Hematopoietic multipotent progenitor cell (in vitro differentiated cells): Measurements from ENCODE around the gene FAM3B. TPM values are rescaled to one million over a fixed set of nuclear protein-coding genes. Genes with fewer than 3 reads are reported as not detected.

Source experiments
- DNase-seq, 3 donors: peaks; one replicate each; pipeline ENCODE4 v3.0.0-alpha.2; 2011 to 2015; ENCODE audit warnings: low read depth in 2 of 3, low spot score in 2 of 3
- total RNA-seq: library from RNA; depleted of rRNA; stranded (reverse); fragments of >200 nt; gene quantifications from one replicate; pipeline ENCODE4 v1.2.3, GENCODE V29; 2012

Gene FAM3B
- total RNA-seq, 1 donor, result under 0.01 TPM

DNA sequence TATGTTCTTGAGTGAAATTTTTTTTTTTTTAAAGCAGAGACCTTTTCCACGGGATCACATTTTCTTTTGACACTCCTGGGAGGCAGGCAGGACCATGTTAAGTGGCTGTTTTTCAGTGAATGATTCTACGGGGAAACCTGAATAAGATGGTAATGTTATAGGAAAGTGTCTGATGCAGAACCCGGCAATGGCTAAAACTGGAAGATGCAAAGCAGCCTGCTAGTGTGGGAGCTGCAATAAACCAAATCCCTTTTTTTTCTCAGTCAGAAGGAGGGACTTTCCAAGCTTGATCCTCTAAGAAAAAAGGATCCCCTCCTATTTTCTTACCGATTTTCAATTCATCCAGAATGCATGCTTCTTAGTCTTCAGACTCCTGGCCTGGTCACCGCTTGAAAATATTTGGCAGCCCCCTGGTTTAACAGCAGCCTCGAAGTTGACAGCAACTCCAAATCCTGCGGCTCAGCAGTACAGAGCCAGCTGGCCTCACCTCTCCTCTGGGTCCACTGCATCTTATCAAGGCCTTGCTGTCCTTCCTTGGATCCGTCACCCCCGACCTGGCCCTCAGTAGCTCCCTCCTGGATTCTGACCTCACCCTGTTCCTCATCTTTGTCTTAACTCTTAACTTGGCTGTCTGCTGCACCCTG is 50.8 kb downstream of the FAM3B start:
- no peak for DNase-seq

DNA sequence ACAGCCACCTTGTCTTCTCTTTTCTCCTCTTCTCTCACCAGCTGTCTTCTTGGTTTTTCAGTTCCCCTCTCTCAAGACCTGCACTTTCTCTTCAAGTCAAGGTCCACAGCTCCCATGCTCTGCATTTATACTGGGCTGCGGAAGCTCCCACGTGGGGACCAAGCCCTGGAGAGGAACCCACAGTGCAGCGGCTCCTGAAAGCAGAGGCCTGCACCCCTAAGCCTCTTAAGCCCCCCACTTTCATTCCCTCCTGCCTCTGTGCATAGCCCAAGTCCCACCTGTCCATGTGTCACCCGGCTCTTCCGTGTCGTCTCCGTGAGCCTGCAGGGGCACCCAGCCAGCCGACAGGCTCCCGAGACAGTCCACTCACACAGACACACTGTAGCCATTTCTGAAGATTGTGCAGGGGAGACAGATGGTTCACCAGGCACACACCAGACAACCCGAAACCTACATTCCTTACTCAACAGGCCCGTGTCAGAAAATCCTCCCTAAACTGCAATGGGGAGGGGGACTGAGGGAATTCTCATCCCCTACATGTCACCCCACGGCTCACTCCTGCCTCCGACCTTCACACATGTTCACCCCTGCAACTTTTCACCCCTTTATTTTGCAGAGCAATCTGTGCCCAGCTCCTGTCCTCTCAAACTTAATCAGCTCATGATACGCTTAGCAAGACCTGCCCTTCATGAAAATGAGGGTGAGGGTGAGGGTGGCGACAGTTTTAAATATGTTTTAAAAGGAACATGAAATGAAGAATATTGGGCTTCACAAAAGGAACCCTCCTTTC is 51.5 kb downstream of the FAM3B start:
- DNase-seq, result no peak

DNA sequence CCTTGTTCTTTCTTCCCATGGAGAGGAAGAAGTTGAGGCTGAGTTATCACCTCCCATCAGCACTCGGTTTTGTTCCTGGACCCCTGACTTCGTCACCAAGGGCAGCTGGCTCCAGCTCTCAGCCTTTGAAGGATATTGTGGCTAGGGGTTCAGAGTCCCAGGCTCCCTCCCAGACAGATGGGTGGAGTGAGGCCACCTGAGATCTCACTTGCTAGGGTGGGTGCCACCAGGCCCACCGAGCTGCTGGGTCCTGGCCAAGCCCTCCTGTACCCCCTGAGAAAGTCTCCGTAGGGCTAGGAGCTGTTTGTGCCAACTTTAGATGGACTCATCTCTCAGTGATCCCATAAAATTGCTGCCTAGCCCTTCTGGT is 52.1 kb downstream of the FAM3B start:
- no peak for DNase-seq

DNA sequence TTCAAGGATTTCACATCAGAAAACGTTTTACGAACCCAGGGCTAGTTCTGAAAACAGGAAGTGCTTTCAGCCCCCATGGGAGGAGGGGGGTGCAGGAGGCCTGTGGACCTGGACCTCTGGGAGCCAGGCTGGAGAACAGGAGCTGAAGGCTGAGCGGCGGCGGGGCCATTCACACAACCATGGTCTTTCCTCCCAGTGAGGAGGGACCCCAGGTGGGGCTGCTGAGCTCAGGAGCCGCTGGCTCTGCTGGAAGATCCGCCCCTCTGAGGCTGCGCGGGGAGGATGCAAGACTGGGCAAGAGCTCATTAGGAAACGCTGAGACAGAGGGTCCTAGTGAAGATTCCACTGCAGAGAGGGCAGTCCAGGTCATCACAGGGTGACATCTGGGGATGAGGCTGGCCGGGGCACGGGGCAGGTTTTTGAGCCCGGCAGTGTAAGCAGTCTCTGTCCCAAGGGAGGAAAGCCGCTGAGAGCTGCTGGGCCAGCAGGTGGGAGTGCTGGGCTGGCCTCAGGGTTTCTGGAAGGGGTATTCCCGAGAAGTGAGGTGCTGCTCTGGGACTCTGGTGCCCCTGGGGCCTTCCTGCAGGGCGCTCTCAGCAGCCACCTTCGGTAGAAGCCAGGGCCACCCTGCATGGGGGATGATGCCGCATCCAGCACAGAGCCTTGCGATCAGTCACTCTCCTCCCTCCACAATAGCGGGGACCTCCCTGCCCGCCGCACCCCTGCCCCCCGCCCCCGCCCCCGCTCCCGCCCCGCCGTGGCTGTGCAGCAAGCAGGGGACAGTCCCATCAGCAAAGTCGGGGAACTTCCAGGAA is 52.7 kb downstream of the FAM3B start:
- DNase-seq, result peak in 2 of 3 donors; percentile 40 to 42

DNA sequence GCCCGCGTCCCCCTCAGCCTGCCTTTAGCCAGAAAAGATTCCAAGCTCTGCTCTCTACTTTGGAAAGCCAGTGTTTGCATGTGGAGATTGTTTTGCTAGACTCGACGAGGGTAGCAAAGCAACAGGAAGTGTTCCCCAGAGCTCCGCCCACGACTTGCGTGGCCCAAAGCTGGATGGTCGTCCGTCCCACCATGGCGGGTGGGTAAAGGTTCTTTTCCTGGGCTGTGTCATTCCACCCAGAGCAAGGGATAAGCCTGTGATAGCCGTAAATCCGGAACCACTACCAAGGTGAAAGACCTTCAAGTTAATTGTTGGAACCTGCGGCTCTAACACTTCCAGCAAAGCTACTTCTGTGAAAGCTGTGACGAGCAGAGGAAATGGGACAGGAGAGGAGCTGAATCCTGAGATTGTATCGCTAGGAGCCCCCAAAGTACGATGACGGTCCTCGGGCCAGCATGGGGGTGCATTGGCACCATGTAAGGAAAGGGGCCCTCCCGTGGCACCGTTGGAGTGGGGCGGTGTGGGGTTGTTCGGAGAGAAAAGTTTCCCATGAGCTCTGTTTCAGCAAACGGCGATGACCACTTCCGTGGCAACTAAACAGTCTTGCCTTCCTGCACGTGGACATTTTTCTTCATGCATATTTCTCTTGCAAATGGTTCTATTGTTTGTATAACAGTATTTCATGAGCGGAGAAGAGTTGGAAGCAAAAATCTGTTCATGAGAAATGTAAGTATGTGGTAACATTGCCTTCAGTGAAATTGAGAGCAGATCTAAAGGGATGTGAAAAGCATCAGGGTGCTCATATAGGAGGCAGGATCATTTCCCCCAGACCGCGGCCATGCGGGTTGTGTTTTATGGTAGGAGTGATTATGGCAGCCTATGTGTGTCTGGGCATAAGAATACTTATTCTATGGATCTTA is 53.6 kb downstream of the FAM3B start:
- peak in 1 of 3 donors; percentile 32 for DNase-seq

DNA sequence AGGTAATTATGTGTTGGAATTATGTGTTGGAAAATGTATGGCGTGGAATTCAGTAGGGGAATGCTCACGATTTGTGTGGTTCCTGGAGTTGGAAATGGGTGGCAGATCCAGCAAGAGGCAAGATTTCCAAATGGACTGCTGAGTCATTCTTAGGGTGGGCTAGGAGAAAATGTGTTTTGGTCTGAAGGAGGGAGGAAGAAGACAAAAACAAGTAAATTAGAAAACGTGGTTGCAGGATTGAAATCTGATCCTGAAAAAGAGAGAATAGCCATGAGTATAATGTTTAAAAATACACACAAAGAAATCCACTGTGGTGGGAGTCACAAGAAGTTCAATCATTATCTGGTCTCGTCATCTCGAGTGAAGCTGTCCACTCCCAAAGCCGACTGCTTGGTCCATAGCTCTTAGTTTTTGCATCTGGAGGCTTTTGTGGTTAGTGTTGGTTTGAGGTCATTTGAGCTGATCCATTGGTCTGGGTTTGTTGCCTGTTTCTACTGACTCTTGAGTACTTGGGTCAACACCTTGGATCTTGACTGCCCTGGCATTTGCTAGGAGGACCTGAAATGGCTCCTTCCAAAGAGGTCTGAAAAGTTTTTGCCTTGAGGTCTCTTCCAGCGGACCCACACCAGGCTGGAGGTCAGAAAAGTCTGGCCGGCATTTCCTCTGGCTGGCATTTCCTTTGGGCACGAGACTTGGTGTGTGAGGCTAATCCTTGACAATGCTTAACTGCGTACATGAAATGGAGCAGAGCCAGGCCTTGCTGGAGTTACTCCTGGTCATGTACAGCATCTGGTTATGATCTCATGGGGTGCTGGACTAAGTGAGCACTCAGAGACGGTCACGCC is 54.5 kb downstream of the FAM3B start:
- no peak for DNase-seq

DNA sequence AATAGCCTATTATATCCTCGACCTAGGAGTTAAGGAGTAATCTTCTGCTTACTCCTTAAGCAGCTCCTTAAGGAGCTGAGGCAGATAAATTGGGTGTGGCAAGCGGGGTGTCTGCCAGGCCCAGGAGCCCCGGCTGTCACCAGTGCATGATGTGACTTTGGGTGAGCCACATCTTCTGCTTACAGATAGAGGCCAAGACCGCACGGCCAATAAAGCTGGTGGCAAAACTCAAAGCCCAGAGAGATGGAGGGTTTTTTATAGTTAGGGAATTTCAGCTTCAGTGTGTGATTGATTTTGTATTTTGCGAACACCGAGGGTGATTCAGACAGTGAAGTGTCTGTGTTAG is 55.1 kb downstream of the FAM3B start:
- DNase-seq, result no peak

DNA sequence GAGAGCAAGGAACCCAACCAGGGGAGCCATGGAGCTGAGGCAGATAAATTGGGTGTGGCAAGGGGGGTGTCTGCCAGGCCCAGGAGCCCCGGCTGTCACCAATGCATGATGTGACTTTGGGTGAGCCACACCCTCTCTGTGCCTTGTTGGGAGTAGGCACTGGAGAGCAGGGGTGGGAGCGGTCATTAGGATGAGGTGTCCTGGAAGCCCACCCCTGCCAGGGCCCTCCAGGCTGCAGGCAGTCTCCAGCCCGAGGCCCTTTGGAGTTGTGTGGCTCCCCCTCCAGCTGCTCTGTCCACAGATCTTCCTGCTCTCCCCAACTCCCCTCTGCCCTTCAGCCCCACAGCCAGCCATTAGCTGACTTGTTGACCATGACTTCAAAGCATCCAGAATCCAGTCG is 56.7 kb downstream of the FAM3B start:
- DNase-seq, result no peak

DNA sequence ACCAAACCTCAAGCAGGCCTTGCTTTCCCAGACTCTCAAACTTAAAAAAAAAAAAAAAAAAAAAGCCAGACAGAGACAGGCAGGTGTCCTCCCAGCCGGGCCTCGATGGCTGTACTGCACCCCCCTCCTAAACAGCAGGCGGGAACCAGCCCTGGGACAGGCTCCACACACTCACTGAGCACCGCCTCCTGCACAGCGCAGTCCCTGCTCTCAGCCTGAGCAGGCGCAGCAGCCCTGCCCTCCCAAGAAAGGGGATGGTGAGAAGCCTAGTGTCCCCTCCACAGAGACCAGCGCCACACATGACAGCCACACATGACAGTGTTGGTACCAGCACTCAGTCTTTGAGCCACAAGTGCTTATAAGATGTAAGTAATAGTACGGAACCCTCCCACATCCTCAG is 57.2 kb downstream of the FAM3B start:
- no peak for DNase-seq

DNA sequence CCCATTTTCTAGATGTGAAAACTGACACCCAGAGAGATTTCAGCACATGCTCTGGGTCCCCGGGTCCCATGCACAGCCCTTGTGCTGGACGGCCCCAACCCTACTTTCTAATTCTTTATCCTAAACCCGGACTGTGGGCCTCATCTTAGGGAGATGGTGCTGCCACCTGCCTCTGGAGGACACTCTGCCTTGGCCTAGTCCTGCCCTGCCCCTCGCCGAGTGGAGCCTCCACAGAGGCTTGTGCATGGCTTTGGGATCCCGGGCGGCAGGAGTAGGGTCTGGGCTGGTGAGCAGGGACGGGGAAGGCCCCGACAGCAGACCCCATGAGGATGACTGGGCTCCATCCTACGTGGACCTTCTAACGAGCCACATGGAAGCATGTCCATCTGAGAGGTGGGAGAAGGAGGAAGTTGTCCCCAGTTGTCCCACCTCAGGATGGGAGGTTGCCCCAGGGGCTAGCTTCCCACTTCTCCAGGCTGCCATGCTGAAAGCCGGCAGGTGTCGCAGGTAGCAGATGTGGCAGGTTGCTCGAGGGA is 57.6 kb downstream of the FAM3B start:
- no peak for DNase-seq

DNA sequence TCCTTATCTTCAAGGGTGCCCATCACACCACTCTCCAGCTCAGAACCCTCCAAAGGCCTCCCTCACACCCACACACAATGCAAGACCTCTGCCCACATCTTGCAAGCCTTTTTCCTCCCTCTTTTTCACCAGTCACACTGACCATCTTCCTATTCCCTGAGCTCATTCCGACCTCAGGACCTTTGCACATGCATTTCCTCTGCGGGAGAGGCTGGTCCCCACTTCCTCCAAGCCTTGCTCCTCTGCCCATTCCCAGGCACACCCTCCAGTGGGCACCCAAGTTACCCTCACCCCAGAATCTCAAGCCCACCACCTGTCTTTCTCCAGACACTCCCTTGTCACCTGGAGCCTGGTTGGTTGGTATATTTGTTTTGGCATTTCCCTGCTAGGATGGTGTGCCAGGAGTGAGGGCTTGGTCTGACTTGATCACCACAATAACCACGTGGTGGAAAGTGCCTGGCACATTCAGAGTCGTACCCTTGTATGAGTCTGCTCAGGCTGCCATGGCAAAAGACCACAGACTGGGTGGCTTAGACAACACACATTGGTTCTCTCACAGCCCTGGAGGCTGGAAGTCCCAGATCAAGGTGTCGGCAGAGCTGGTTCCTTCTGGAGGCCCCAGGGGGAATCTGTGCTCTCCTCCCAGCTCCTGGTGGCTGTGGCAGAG is 58.4 kb downstream of the FAM3B start:
- DNase-seq, result no peak

DNA sequence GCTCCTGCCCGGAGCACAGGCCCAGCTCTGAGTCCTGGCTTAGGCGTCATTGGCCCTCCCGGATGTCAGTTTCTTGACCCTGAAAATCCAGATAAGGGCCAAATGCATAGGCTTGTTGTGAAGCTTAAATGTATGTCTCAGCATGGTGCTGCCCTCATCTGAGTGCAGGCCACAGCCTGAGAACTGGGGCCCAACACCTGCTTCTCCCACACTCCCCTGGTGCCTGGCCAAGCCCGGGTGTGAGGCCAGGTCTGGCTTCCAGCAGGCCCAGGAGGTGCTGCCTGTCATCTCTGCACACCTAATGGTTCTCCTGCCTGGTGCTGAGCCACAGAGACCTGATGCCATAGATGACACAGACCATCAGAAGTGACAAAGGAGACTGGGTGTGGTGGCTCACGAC is 59.3 kb downstream of the FAM3B start:
- no peak for DNase-seq

DNA sequence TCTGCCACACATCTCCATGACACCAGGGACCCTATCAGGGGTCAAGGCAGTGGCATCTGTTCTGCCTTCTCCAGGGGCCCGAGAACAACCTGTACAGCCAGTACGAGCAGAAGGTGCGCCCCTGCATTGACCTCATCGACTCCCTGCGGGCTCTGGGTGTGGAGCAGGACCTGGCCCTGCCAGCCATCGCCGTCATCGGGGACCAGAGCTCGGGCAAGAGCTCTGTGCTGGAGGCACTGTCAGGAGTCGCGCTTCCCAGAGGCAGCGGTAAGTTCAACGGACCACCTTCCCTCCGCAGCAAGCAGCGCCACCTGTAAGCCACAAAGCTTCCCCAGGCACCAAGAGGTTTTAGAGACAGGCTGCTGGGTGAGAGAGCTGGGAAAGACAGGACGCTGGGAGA is 61.1 kb downstream of the FAM3B start:
- no peak for DNase-seq

DNA sequence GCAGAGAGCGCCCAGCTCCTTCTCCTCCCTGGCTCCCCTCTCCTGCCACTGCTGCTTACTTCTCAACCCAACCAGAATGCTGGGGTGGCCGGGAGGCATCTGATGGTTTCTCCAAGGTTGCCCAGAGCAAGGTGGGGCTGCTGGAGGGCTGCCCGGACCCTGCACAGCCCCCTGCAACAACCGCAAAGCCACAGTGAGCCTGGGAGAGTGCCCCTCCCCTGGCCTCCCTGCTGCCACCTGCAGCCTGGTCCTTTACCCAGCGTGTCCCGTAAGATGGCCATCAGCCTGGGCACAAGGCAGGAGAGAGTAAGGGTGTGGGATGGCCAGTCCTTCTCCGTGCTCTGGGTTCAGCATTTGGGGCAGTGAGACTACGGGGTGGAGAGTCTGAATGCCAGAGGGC is 62.2 kb downstream of the FAM3B start:
- no peak for DNase-seq

DNA sequence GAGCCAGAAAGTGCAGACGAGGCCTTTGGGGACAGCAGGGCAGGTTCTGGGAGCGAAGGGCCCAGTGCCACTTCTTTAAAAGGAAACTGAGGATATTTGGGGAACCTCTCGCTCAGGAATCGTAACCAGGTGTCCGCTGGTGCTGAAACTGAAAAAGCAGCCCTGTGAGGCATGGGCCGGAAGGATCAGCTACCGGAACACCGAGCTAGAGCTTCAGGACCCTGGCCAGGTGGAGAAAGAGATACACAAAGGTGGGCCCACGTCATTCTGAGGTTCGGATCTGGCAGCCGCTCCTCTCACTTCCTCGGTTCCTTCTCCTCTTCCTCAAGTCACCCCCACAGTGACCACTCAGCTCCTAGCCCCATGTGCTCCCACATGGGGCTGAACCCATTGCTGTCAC is 63.3 kb downstream of the FAM3B start:
- no peak for DNase-seq

DNA sequence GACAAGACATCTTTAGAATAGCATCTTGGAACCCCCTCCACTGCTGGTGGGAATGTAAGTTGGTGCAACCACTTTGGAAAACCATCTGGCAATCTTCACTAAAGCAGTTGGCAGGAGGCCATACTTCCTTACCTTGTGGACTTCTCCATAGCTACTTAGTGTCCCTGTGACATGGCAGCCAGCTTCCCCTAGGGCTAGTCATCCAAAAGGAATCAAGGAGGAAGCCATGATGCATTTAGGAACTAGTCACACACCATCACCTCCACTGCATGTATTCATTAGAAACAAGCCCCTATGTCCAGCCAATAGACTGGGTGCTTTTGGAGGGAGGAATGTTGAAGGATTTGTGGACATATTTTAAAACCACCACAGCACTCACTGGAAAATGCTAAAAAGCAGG is 65.1 kb downstream of the FAM3B start:
- DNase-seq, result no peak

DNA sequence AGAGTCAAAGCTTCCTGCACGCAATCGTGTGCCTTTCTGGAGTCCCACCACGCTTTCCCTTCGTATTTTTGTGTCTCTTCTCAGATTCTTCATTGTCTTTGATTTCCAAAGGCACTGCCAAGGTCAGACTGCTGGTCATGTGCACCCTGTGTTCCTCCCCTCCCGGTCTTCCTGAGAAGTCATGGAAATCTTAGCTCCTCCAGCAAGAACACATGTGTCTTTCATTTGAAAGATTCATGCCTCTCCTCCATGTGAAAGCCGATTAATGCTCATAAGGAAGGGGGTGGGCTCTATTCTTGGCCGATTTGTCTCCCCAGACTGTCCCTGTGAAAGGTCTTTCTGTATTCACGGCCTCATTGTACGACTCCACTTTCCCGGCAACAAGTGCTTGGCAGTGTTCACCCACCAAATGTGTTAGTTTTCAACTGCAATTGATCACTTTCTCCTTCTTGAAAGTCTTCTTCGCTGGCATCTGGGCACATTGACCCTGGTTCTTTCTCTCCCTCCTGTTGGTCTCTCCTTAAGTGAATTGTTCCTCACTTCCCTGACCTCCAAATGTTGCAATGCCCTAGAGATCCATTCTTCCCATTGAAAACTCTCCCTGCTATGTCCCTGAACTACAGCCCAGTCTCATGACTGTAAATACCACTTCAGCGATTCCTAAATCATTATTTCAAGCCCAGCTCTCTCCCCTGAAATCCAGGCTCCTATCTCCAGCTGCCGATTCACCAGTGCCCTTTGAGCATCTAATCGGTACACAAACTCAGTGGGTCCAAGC is 70.6 kb downstream of the FAM3B start:
- DNase-seq, result no peak

DNA sequence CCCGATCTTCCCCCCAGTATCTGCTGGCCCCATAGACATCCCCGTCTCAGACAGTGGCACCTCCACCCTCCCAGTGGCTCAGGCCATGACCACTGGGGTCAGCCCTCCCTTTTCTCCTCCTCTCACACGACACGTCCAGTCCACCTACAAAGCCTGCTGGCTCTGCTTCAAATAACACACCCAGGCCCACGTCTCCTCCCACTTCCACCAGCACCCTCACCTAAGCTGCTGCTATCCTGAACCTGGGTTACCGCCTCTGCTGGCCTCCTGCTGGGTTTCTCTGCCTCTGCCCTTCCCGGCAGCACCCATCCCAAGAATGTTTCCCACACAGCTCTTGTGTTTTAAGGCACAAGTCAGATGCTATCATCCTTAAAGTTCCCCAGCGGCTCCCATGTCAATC is 71.2 kb downstream of the FAM3B start:
- DNase-seq, result no peak
